Right lobe of liver (tissue), 4 donors: ENCODE results near the gene TMEM131L.

Source experiments
- POLR2A ChIP-seq: fragments of 450-650 bp; IDR thresholded peaks from one replicate; pipeline ENCODE4 v1.6.1; 2017; ENCODE audit warnings: antibody characterized with exemption, mild to moderate bottlenecking
- TF ChIP-seq, protein P1 (sequence below), 4 donors: fragments of 200-600 bp in 3 of 4; fragments of 450-650 bp in 1 of 4; IDR thresholded peaks; one replicate each; pipeline versions ENCODE4 v1.5.1 to v1.8.0; 2016 to 2022; ENCODE audit warnings: antibody characterized with exemption in 4 of 4, mild to moderate bottlenecking in 2 of 4
- donor health status: DM: no; HTN: no; CAD: no.
- donor health status: DM: no; HTN: no; CAD: no.
- donor health status: DM: no; HTN: yes; CAD: no.

DNA sequence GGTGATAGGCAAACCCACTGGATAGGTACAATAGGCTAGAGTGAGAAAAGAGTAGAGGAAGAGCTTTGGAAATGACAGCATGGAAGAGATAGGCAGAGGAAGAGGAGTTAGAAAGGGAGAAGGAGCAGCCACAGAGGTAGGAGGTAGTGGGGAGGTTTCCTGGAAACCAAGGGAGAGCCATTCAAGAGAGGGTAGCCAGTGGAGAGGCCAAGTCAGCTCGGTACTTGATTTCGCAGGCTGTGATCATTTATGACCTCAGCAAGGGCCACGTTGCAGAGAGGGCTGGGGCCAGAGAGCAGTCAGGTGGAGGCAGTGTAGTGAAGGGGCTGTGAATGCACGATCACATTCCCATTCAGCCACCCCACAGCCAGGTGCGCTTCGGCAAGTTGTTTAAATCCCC lies 76.0 kb downstream of the TMEM131L start:
- TF ChIP-seq, protein P1, sequence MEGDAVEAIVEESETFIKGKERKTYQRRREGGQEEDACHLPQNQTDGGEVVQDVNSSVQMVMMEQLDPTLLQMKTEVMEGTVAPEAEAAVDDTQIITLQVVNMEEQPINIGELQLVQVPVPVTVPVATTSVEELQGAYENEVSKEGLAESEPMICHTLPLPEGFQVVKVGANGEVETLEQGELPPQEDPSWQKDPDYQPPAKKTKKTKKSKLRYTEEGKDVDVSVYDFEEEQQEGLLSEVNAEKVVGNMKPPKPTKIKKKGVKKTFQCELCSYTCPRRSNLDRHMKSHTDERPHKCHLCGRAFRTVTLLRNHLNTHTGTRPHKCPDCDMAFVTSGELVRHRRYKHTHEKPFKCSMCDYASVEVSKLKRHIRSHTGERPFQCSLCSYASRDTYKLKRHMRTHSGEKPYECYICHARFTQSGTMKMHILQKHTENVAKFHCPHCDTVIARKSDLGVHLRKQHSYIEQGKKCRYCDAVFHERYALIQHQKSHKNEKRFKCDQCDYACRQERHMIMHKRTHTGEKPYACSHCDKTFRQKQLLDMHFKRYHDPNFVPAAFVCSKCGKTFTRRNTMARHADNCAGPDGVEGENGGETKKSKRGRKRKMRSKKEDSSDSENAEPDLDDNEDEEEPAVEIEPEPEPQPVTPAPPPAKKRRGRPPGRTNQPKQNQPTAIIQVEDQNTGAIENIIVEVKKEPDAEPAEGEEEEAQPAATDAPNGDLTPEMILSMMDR (IDR thresholded peaks at IDR 0.05) = no peak
- TF ChIP-seq POLR2A = no peak
